NB4 (cell line): ENCODE data around the gene EHMT1.

Source experiments
- DNase-seq: peaks from one replicate; pipeline ENCODE4 v3.0.0; 2010; ENCODE audit warnings: low read depth
- H3K4me3 ChIP-seq: one replicate; pipeline ENCODE4 v1.5.1; 2011; ENCODE audit warnings: mild to moderate bottlenecking, low read depth, low read length, moderate library complexity
- MYC ChIP-seq: IDR thresholded peaks from 2 replicates; pipeline ENCODE4 v1.6.1; 2011; ENCODE audit warnings: low read depth, low read length
- POLR2A ChIP-seq: IDR thresholded peaks from 2 replicates; pipeline ENCODE4 v1.6.1; 2011; ENCODE audit warnings: mild to moderate bottlenecking; ENCODE audit not compliant: insufficient read length; ENCODE audit errors: extremely low read depth
- TF ChIP-seq, protein P1 (sequence below): IDR thresholded peaks from 2 replicates; pipeline ENCODE4 v1.6.1; 2011; ENCODE audit warnings: low read depth, low read length
- TF ChIP-seq, protein P2 (sequence below): IDR thresholded peaks from one replicate; pipeline ENCODE4 v1.5.1; 2012; ENCODE audit warnings: low read depth, low read length

EHMT1 gene

DNA sequence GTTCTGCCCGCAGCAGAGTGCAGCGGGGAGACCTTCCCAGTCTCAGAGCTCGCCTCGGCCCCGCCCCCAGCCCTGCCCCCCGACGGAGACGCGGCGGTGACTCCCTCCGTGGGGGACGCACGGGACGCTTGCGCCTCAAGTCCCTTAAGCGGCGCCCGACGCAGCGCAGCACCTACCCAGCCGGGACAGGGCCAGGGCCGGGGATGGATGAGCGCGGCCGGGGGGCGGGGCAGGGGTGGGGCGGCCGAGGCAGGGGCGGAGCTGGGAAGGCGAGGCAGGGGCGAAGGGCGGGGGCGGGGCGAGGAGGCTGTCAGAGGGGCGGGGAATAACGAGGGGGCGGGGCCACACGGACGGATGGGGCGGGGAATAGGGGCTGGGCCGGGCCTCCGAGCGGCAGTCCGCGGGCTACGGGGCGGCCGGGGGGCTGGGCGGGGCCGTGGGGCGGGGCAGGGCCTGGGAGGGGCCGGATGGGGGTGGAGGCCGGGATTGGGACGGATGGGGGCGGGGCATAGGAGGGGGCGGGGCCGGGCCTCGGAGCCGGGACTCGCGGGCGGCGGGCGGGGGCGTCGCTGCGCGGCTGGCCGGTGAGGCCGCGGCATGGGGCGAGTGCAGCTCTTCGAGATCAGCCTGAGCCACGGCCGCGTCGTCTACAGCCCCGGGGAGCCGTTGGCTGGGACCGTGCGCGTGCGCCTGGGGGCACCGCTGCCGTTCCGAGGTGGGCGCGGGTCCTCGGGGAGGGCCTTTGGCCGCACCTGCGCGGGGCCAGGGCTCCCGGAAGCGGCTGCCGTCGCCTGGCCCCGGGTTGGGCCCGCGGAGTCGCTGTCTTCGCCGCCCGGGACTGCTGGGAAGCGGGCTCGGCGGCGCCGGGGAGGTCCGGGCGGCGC, 13.4 kb upstream of the EHMT1 start, which contains the start of gene ARRDC1:
TSS of gene ARRDC1 (plus strand) at position 566 of the 884 bp plus-strand sequence. CDS start at position 598, 32 bp downstream.
- H3K4me3 ChIP-seq, result peak within 1 kb of the TSS; percentile 73
- TF ChIP-seq, protein P1, sequence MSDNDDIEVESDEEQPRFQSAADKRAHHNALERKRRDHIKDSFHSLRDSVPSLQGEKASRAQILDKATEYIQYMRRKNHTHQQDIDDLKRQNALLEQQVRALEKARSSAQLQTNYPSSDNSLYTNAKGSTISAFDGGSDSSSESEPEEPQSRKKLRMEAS, result no peak
- TF ChIP-seq POLR2A (peak; percentile 73), MYC (no peak; the same call in 1 of the 2 replicates)
- TF ChIP-seq, protein P2, sequence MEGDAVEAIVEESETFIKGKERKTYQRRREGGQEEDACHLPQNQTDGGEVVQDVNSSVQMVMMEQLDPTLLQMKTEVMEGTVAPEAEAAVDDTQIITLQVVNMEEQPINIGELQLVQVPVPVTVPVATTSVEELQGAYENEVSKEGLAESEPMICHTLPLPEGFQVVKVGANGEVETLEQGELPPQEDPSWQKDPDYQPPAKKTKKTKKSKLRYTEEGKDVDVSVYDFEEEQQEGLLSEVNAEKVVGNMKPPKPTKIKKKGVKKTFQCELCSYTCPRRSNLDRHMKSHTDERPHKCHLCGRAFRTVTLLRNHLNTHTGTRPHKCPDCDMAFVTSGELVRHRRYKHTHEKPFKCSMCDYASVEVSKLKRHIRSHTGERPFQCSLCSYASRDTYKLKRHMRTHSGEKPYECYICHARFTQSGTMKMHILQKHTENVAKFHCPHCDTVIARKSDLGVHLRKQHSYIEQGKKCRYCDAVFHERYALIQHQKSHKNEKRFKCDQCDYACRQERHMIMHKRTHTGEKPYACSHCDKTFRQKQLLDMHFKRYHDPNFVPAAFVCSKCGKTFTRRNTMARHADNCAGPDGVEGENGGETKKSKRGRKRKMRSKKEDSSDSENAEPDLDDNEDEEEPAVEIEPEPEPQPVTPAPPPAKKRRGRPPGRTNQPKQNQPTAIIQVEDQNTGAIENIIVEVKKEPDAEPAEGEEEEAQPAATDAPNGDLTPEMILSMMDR, result no peak
- DNase-seq, result peak; percentile 96

DNA sequence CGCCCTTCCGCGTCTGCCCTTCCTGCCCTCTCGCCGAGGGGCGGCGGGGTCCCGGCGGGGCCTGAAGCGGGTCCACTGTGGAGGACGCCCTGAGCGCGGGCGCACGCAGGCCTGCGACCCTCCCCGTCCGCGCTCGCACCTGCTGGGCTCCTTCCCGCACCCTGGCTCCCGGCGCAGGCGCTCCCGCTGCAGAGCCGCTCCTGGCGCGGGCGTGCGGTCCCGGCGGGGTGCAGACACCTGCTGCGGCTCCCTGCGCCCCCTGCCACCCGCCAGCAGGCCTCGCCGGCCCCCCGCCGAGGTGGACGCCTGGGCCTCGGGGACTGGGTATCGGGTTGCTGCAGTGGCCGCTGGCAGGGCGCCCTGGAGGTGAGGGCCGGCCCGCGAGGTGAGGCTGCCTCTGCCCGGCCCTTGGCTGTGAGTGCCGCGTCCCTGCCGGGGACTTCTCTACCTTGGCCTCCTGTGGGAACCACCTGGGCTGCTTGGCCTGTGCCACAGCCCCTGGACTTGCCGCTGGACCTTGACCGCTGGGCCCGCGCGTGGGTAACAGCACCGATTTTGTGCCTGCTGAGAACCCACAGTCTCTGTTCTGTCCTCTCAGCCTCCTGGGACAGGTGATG, 12.7 kb upstream of the EHMT1 start:
- DNase-seq, result peak; percentile 46
- H3K4me3 ChIP-seq, result peak overlapping the region; percentile 73
- TF ChIP-seq, protein P1, result peak; percentile 7; the same call in 1 of the 2 replicates
- TF ChIP-seq, protein P2, result no peak

DNA sequence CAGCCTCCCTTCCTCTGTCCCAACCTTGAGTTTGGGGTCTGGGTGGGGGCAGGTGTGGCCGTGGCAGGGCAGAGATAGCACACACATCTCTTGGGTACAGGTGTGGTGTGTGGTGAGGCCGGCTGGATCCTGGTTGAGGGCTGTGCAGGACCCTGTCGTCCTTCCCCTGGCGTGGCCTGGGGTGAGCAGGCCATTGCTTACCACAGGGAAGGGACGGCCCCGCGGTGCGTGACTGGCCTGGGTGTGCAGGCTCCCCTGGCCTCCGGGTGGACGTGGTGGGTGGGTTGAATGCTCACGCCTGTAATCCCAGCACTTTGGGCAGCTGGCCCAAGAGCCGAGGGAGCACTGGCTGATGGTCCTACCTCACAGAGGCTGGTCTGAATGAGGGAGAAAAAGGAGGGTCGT, 12.1 kb upstream of the EHMT1 start:
- no peak for DNase-seq
- H3K4me3 ChIP-seq, result peak overlapping the region; percentile 73
- TF ChIP-seq MYC (no peak), POLR2A (no peak)
- TF ChIP-seq, protein P2, result no peak
- TF ChIP-seq, protein P1, result no peak

DNA sequence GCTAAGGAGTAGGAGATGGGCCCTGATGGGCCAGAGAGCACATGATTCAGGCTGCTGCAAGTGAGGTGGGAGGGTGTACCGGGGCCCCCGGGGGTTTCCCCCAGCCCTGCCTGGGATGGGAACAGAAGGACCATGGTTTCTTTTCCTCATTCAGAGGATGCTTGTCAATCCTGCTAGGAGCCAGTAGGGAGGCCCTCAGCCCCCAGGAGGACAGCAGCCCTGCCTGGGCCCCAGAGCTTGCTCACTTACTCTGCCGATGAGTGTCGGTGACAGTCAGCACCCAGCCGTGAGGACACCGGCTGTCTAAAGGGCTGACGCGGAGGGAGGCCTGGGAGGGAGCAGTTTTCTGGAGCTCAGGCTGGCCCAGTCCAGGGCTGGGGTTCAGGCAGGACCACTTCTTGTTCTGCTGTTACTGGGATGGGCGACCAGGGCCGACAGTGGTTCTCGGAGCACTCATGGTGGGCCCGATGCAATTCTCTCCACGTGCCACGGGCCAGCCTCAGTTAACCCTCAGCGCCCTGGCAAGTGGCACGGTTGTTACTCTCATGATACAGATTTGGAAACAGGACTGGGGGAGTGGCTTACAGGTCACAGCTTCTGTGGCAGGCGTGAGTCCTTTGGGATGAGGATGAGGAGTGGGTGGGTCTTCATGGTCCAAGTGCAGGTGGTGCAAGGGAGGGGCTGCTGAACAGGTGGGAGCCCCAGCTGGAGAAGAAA, 11.5 kb upstream of the EHMT1 start:
- peak overlapping the region; percentile 73 for H3K4me3 ChIP-seq
- TF ChIP-seq, protein P2, result no peak
- TF ChIP-seq MYC (0 out of 2 replicates have a peak, but pooled peaks have one; percentile 7), POLR2A (no peak)
- TF ChIP-seq, protein P1, result peak; percentile 52; the same call in 1 of the 2 replicates
- DNase-seq, result peak; percentile 75

DNA sequence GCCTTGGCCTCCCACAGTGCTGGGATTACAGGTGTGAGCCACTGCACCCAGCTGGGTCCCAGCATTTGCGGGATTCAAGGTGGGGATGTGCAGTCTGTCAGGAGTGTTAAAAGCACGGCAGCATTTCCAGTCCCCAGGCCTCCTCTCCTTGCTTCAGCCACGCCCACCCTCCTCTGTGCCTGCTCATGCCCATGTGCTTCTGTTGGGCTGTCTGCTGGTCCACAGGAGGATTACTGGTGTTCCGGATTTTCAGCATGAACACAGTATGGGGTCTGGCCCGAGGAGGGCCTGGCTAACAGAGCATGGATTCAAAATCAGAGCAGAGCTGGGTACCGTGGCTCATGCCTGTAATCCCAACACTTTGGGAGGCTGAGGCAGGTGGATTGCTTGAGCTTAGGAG, 7.9 kb upstream of the EHMT1 start:
- no peak for DNase-seq
- TF ChIP-seq, protein P1, result no peak
- no peak for TF ChIP-seq MYC
- TF ChIP-seq POLR2A, result no peak
- TF ChIP-seq, protein P2, result no peak
- no peak overlapping the region for H3K4me3 ChIP-seq
